NT2/D1 (cell line): ENCODE measurements around the gene SLC25A30.
"Not testable (repeated sequence)": the region's sequence is repeated elsewhere in the genome, so short reads cannot be mapped to it uniquely, and the experiment has no call there.

Experiments
- DNase-seq: peaks from one replicate; pipeline ENCODE4 v3.0.0-alpha.2; 2011; ENCODE audit warnings: low read depth, low spot score
- H3K27me3 ChIP-seq: 2 replicates; pipeline ENCODE4 v1.6.0; 2011; ENCODE audit warnings: mild to moderate bottlenecking; ENCODE audit not compliant: insufficient read length, insufficient read depth
- H3K36me3 ChIP-seq: 2 replicates; pipeline ENCODE4 v1.6.1; 2011; ENCODE audit warnings: mild to moderate bottlenecking, low read length, mixed read lengths; ENCODE audit not compliant: insufficient read depth, insufficient read length
- H3K4me1 ChIP-seq: 2 replicates; pipeline ENCODE4 v1.5.1; 2011; ENCODE audit not compliant: insufficient read depth, insufficient read length
- H3K4me3 ChIP-seq: 2 replicates; pipeline ENCODE4 v1.5.1; 2011; ENCODE audit warnings: low read depth; ENCODE audit not compliant: insufficient read length
- H3K9ac ChIP-seq: 2 replicates; pipeline ENCODE4 v1.6.0; 2011; ENCODE audit warnings: low read depth; ENCODE audit not compliant: insufficient read length
- H3K9me3 ChIP-seq: 2 replicates; pipeline ENCODE4 v1.5.1; 2011; ENCODE audit warnings: mild to moderate bottlenecking, low read length; ENCODE audit not compliant: insufficient read depth
- SUZ12 ChIP-seq: IDR thresholded peaks from 2 replicates; pipeline ENCODE4 v1.6.1; 2011; ENCODE audit not compliant: insufficient read length, insufficient read depth; ENCODE audit errors: extremely low read depth
- YY1 ChIP-seq: IDR thresholded peaks from 2 replicates; pipeline ENCODE4 v1.6.1; 2011; ENCODE audit not compliant: insufficient read length, insufficient read depth
- ZNF274 ChIP-seq: IDR thresholded peaks from 2 replicates; pipeline ENCODE4 v1.6.1; 2011; ENCODE audit warnings: mild to moderate bottlenecking, low read depth, low read length

SLC25A30 gene

GRCh38 chr13:45439008-45439407 is 20.8 kb upstream of the SLC25A30 start:
- DNase-seq: no peak
- Histone ChIP-seq H3K27me3 (no peaks in the 10 kb centered on the region), H3K36me3 (no peaks in the 10 kb centered on the region), H3K9ac (no peak overlapping the region), H3K4me3 (no peak overlapping the region), H3K4me1 (no peaks in the 10 kb centered on the region), H3K9me3 (no peaks in the 10 kb centered on the region)
- TF ChIP-seq ZNF274 (no peak), SUZ12 (no peak), YY1 (no peak)

DNA sequence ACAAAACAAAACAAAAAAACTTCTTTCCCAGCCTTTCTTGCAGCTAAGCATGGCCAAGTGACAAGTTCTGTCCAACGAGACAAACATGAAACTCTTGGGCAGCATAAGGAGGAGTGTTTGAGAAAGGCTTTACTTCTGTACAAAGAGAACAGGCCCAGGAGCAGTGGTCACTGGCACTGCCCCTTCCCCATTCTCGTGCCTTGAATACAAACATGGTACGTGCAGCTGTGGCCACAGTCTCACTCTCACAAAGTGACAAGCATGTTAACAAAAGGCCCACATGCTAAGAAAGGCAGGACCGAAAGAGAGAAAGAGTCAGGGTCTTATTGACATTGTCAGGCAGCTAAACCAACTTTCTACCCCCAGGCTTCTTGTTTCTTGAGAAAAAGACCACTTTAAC is 19.8 kb upstream of the SLC25A30 start:
- H3K9me3 ChIP-seq: no peaks in the 10 kb centered on the region
- H3K4me3 ChIP-seq: no peak overlapping the region
- DNase-seq: no peak
- H3K9ac ChIP-seq: no peak overlapping the region
- H3K4me1 ChIP-seq: no peaks in the 10 kb centered on the region
- H3K36me3 ChIP-seq: no peaks in the 10 kb centered on the region
- no peaks in the 10 kb centered on the region for H3K27me3 ChIP-seq
- TF ChIP-seq ZNF274: no peak
- TF ChIP-seq YY1: no peak
- TF ChIP-seq SUZ12: no peak

DNA sequence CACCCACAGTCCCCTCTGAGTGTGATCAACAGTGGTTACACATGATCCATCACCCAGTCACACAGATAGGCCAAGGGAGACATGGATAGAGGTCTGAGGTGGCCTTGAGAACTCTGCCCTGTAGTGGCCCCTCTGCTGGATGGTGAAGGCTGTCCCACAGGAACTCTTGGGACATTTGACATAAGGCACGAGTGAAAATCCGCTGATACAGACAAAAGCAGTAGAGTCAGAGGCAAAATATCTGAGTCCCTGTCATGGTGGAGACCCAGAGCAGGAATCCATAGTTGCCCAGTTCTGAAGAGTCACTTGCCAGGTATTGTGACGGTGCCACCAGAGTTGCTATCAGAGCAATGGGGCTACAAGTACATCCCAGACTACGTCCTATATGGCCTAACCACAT is 18.8 kb upstream of the SLC25A30 start:
- H3K4me3 ChIP-seq: no peak overlapping the region
- no peaks in the 10 kb centered on the region for H3K4me1 ChIP-seq
- no peaks in the 10 kb centered on the region for H3K36me3 ChIP-seq

DNA sequence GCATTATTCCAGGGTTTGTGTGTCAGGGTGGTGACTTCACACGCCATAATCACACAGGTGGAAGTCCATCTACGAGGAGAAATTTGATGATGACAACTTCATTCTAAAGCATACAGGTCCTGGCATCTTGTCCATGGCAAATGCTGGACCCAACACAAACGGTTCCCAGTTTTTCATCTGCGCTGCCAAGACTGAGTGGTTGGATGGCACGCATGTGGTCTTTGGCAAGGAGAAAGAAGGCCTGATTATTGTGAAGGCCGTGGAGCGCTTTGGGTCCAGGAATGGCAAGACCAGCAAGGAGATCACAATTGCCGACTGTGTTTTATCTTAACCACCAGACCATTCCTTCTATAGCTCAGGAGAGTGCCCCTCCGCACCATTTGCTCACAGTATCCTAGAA is 18.2 kb upstream of the SLC25A30 start:
- no peak overlapping the region for H3K9ac ChIP-seq
- H3K36me3 ChIP-seq: no peaks in the 10 kb centered on the region
- DNase-seq: no peak
- H3K9me3 ChIP-seq: no peaks in the 10 kb centered on the region
- no peak overlapping the region for H3K4me3 ChIP-seq
- TF ChIP-seq SUZ12 (no peak), ZNF274 (no peak), YY1 (no peak)
- no peaks in the 10 kb centered on the region for H3K27me3 ChIP-seq
- H3K4me1 ChIP-seq: no peaks in the 10 kb centered on the region

More for the DNA sequence above, 18.8 kb upstream of the SLC25A30 start:
- TF ChIP-seq ZNF274 (no peak), SUZ12 (no peak), YY1 (no peak)
- Histone ChIP-seq H3K9ac (no peak overlapping the region), H3K27me3 (no peaks in the 10 kb centered on the region), H3K9me3 (no peaks in the 10 kb centered on the region)
- no peak for DNase-seq

- Histone ChIP-seq H3K36me3 (no peaks in the 10 kb centered on the region), H3K4me1 (no peaks in the 10 kb centered on the region), H3K4me3 (no peak overlapping the region), H3K27me3 (no peaks in the 10 kb centered on the region), H3K9me3 (no peaks in the 10 kb centered on the region), H3K9ac (no peak overlapping the region)
- no peak for DNase-seq
- TF ChIP-seq ZNF274 (no peak), SUZ12 (no peak), YY1 (no peak)
These were observed 16.6 kb upstream of the SLC25A30 start for GRCh38 chr13:45434556-45435371.

DNA sequence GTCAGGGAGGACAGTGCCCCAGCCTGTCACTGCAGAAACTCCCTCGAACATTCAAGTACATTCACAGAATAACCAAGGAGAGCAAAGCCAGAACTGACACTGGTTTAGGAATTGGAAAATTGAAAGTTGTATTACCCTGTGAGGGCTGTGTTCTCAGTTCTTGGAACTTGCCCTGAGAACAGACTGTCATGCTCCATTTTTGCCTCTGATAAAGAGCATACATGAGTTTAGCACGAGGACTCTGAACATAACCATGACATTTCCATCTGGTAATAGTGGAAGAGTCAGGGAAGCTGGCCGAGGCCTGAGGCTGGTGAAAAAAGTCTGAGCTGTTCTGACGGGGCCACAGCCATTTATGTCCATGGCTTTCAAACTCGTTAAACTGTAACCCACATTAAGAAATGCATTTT is 15.2 kb upstream of the SLC25A30 start:
- H3K9ac ChIP-seq: no peak overlapping the region
- H3K4me1 ChIP-seq: no peaks in the 10 kb centered on the region
- TF ChIP-seq ZNF274 (no peak), SUZ12 (no peak), YY1 (no peak)

GRCh38 chr13:45432737-45433380 is 14.7 kb upstream of the SLC25A30 start:
- Histone ChIP-seq H3K4me1 (no peaks in the 10 kb centered on the region), H3K36me3 (no peaks in the 10 kb centered on the region), H3K9me3 (no peaks in the 10 kb centered on the region), H3K9ac (no peak overlapping the region), H3K4me3 (no peak overlapping the region), H3K27me3 (no peaks in the 10 kb centered on the region)
- no peak for DNase-seq
- TF ChIP-seq YY1 (no peak), ZNF274 (no peak), SUZ12 (no peak)

More for the DNA sequence above, 15.2 kb upstream of the SLC25A30 start:
- no peaks in the 10 kb centered on the region for H3K9me3 ChIP-seq
- H3K4me3 ChIP-seq: no peak overlapping the region
- H3K36me3 ChIP-seq: no peaks in the 10 kb centered on the region
- no peaks in the 10 kb centered on the region for H3K27me3 ChIP-seq
- no peak for DNase-seq

DNA sequence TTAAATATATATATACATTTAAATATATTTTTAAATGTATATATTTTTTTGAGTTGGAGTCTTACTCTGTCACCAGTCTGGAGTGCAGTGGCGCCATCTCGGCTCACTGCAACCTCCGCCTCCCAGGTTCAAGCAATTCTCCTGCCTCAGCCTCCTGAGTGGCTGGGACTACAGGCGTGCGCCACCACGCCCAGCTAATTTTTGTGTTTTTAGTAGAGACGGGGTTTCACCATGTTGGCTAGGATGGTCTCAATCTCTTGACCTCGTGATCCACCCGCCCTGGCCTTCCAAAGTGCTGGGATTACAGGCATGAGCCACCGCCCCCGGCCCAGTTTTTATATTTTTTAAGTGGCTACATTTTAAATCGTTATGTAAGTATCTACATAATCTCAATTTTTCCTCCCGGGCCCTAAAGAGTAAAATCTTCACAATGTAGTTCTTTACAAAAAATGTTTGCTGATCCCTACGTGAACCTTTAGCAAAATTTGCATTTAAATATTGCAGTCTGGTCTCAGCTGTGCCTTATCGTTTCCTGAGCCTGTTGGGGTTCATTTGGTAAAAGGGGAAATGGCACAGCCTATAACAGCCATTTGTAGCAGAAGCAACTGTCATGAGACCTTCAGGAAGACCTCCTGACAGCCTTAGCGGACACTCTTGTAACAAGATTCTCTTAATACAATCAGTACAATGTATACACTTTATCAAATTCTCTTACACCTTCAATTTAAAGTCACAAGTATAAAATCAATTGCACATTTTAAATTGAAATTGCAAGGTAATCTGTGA is 8.1 kb upstream of the SLC25A30 start:
- not testable (repeated sequence) for H3K4me1 ChIP-seq, H3K36me3 ChIP-seq, H3K27me3 ChIP-seq, H3K9ac ChIP-seq, DNase-seq, H3K4me3 ChIP-seq, H3K9me3 ChIP-seq
